Thyroid gland (tissue), 4 donors: ENCODE measurements around the gene EMC7. TPM values are rescaled to one million over a fixed set of nuclear protein-coding genes. Genes with fewer than 3 reads are reported as not detected.

Source experiments
- DNase-seq, 2 donors: peaks; one replicate each; pipeline ENCODE4 v3.0.0-alpha.2; 2019
- H3K27ac ChIP-seq, 3 donors: fragments of 200-600 bp; sonication (generic); 1 replicate in 2 of 3; 2 replicates in 1 of 3; pipeline ENCODE4 v1.5.1; 2016 to 2019; ENCODE audit warnings: mild to moderate bottlenecking in 1 of 3, moderate library complexity in 1 of 3
- H3K27me3 ChIP-seq: fragments of 200-600 bp; sonication (generic); one replicate; pipeline ENCODE4 v1.5.1; 2019
- H3K36me3 ChIP-seq, 2 donors: fragments of 200-600 bp; sonication (generic); one replicate each; pipeline ENCODE4 v1.5.1; 2016 to 2019
- H3K4me1 ChIP-seq, 2 donors: fragments of 200-600 bp; sonication (generic); one replicate each; pipeline ENCODE4 v1.5.1; 2017 to 2019
- H3K4me3 ChIP-seq, 3 donors: fragments of 200-600 bp; sonication (generic); replicated peaks in 1 of 3; 1 replicate in 2 of 3; 2 replicates in 1 of 3; pipeline ENCODE4 v1.5.1; 2016; ENCODE audit warnings: mild to moderate bottlenecking in 1 of 3
- H3K9me3 ChIP-seq: fragments of 200-600 bp; sonication (generic); one replicate; pipeline ENCODE4 v1.5.1; 2017
- POLR2A ChIP-seq, 2 donors: fragments of 450-650 bp; IDR thresholded peaks; one replicate each; pipeline ENCODE4 v1.6.1; 2017; ENCODE audit warnings: antibody characterized with exemption in 2 of 2, mild to moderate bottlenecking in 2 of 2, moderate library complexity in 1 of 2
- WGBS, 2 donors: methylation state at CpG; one replicate each; pipeline ENCODE4 v1.1.5; 2017; 5-methylcytosine and 5-hydroxymethylcytosine counted together
- intact Hi-C: fragments of 100-400 bp; cut with DNase I; formaldehyde crosslinking; loops from one replicate; pipeline ENCODE4 v1.15.1; 2023
- total RNA-seq, 4 donors: library from RNA; depleted of rRNA; stranded (reverse); fragments of >200 nt; gene quantifications; one replicate each; pipeline ENCODE4 v1.2.3, GENCODE V29; 2016
- TF ChIP-seq, protein P1 (sequence below), 6 experiments: fragments of 200-600 bp in 3 of 6; fragments of 450-650 bp in 3 of 6; sonication (generic) in 3 of 6; IDR thresholded peaks; one replicate each; pipeline ENCODE4 v1.5.1; 2016 to 2019; ENCODE audit warnings: antibody characterized with exemption in 6 of 6, mild to moderate bottlenecking in 2 of 6, inconsistent platforms in 1 of 6, moderate library complexity in 1 of 6

Gene EMC7
- total RNA-seq, 4 donors from 2014 or later: 40.9 to 54.3 (median 50.5) TPM

DNA sequence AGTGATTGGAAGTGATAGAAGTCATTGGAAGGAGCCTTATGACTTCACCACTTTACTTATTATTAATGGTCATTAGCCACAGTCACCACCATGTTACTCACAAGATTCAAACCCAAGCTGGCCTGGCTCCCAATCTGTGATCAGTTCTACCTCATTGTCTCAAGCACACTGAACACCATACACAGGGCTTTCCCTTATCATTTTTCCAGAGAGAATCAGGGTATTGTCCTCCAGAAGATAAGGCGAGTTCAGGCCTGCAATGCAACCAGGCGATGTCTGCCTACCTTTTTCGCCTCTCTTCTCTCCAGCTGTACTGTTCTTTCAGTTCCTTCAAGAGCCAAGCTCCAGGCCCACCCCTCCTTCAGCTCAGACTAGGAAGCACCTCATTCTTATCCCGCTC is 24.9 kb downstream of the EMC7 start:
- DNase-seq: no peak
- Histone ChIP-seq H3K27ac (no peak overlapping the region), H3K36me3 (no peaks in the 10 kb centered on the region), H3K9me3 (no peaks in the 10 kb centered on the region), H3K27me3 (peaks cover 3% of the 10 kb centered on the region), H3K4me1 (no peaks in the 10 kb centered on the region), H3K4me3 (no peak overlapping the region)
- no peak for TF ChIP-seq POLR2A (IDR thresholded peaks at IDR 0.05)
- TF ChIP-seq, protein P1, sequence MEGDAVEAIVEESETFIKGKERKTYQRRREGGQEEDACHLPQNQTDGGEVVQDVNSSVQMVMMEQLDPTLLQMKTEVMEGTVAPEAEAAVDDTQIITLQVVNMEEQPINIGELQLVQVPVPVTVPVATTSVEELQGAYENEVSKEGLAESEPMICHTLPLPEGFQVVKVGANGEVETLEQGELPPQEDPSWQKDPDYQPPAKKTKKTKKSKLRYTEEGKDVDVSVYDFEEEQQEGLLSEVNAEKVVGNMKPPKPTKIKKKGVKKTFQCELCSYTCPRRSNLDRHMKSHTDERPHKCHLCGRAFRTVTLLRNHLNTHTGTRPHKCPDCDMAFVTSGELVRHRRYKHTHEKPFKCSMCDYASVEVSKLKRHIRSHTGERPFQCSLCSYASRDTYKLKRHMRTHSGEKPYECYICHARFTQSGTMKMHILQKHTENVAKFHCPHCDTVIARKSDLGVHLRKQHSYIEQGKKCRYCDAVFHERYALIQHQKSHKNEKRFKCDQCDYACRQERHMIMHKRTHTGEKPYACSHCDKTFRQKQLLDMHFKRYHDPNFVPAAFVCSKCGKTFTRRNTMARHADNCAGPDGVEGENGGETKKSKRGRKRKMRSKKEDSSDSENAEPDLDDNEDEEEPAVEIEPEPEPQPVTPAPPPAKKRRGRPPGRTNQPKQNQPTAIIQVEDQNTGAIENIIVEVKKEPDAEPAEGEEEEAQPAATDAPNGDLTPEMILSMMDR (IDR thresholded peaks at IDR 0.05): no peak
- 94 to 98% methylated on average over 4 of the region's 4 CpGs for WGBS, 2 donors
- intact Hi-C loops: no loop called here

DNA sequence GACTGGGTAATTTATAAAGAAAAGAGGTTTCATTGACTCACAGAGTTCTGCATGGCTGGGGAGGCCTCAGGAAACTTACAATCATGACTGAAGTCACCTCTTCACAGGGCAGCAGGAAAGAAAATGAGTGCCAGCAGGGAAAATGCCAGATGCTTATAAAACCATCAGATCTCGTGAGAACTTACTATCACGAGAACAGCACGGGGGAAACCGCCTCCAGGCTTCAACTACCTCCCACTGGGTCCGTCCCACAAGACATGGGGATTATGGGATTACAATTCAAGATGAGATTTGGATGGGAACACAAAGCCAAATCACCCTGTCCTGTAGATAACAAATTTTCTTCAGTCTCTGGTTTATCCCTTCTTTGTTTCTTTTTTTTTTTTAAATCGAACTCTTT is 31.7 kb downstream of the EMC7 start:
- H3K4me1 ChIP-seq: peaks cover 9 to 10% of the 10 kb centered on the region in 2 donors
- 81 to 90% methylated on average over 6 of the region's 6 CpGs for WGBS, 2 donors
- intact Hi-C loops: no loop called here

DNA sequence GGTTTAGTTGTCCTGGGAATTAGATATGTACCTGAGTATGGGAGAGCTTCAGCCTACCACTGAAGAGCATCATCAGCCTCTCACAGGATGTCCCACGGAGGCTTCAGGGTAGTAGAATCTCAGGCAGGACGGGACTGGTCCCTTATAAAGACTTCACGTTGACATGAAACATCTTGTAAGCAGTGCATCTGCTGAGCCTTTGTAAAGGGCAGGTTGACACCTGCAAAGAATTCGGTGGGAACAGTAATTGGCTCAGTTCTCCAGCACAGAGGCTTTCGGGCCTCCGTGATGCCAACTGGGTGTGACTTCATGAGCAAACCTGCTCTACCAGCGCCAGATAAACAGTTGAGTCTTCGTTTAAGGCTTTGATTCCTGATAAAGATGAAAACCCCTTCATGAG is 35.7 kb downstream of the EMC7 start:
- H3K4me3 ChIP-seq: no peak overlapping the region
- no peak overlapping the region for H3K27ac ChIP-seq
- no peaks in the 10 kb centered on the region for H3K9me3 ChIP-seq
- H3K4me1 ChIP-seq: peaks cover 13 to 21% of the 10 kb centered on the region in 2 donors
- H3K36me3 ChIP-seq: no peaks in the 10 kb centered on the region
- intact Hi-C loops: no loop called here
- DNase-seq: peak in 1 of 2 donors; percentile 9
- no peaks in the 10 kb centered on the region for H3K27me3 ChIP-seq
- 70 to 74% methylated on average over 8 of the region's 8 CpGs for WGBS, 2 donors
- TF ChIP-seq, protein P1 (IDR thresholded peaks at IDR 0.05): no peak
- no peak for TF ChIP-seq POLR2A (IDR thresholded peaks at IDR 0.05)

More for the DNA sequence above, 31.7 kb downstream of the EMC7 start:
- no peak overlapping the region for H3K27ac ChIP-seq
- peaks cover 5% of the 10 kb centered on the region for H3K27me3 ChIP-seq
- no peak for DNase-seq
- no peaks in the 10 kb centered on the region for H3K36me3 ChIP-seq
- no peak for TF ChIP-seq POLR2A (IDR thresholded peaks at IDR 0.05)
- TF ChIP-seq, protein P1 (IDR thresholded peaks at IDR 0.05): no peak
- no peaks in the 10 kb centered on the region for H3K9me3 ChIP-seq
- H3K4me3 ChIP-seq: no peak overlapping the region

DNA sequence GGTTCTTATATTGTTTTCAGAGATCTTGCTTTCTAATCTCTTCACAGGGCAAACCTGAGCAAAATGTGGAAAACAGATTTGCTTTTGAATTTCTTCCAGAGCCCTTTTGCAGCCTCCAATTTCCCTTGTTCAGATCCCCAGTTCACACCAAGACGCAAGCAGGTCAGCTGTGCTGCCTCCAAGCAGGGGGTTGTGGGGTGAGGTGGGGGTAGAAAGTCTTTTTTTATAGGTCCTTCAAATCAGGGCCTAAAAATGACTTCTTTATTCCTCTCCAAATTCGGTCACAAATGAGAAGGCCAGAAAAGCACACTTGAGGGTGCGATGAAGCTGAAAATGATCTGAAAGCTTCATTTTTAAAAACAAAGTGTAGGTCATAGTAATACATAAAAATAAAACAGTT is 36.4 kb downstream of the EMC7 start:
- TF ChIP-seq POLR2A (IDR thresholded peaks at IDR 0.05): no peak
- TF ChIP-seq, protein P1 (IDR thresholded peaks at IDR 0.05): no peak
- no peak overlapping the region for H3K4me3 ChIP-seq
- peaks cover 13 to 21% of the 10 kb centered on the region in 2 donors for H3K4me1 ChIP-seq
- H3K27me3 ChIP-seq: no peaks in the 10 kb centered on the region
- no peaks in the 10 kb centered on the region for H3K9me3 ChIP-seq
- intact Hi-C loops: no loop called here
- H3K36me3 ChIP-seq: no peaks in the 10 kb centered on the region
- 35 to 45% methylated on average over 3 of the region's 3 CpGs for WGBS, 2 donors
- DNase-seq: peak; percentile 67 to 70
- peak overlapping the region in 2 of 3 donors; percentile 31 to 57 for H3K27ac ChIP-seq

DNA sequence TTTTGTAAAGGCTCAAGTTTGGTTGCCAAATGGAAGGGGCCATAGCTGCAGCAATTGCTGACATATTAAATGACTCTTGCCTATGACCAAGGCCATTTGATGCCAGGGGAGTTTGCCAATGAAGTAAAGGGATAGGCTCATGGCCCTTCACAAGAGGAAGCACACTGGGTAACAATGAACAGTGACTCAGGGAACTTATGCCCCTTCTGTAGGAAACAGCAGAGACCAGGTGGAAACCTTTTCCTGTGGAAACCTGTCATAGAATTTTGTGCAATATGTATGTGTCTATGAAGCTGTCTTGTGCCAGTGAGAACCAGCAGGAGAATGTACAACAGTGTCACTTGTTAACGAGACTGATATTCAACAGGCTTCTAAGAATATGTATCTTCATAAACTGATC is 37.2 kb downstream of the EMC7 start:
- Histone ChIP-seq H3K9me3 (no peaks in the 10 kb centered on the region), H3K36me3 (no peaks in the 10 kb centered on the region), H3K4me3 (no peak overlapping the region), H3K27me3 (no peaks in the 10 kb centered on the region), H3K4me1 (peaks cover 13 to 21% of the 10 kb centered on the region in 2 donors), H3K27ac (no peak overlapping the region)
- WGBS, 2 donors: 0% methylated on average over 1 of the region's 1 CpG
- DNase-seq: no peak
- intact Hi-C loops: no loop called here
- TF ChIP-seq, protein P1 (IDR thresholded peaks at IDR 0.05): no peak
